RWPE2 (cell line): Measurements from ENCODE around the gene FAM199X.
"Not testable (repeated sequence)": the region's sequence is repeated elsewhere in the genome, so short reads cannot be mapped to it uniquely, and the experiment has no call there.

ENCODE experiments used
- ATAC-seq: fragments of 200-7000 bp; cut with Tn5 transposase; 3 replicates; pipeline ENCODE4 v1.9.1; 2021; ENCODE audit warnings: low read depth
- DNase-seq: peaks from one replicate; pipeline ENCODE4 v3.0.0-alpha.2; 2020; ENCODE audit warnings: low spot score
- H3K27ac ChIP-seq: fragments of 450-650 bp; 2 replicates; pipeline ENCODE4 v1.5.1; 2017; ENCODE audit warnings: mild to moderate bottlenecking; ENCODE audit not compliant: poor library complexity, severe bottlenecking
- H3K27me3 ChIP-seq: fragments of 250-450 bp; sonication (Bioruptor Pico); 2 replicates; pipeline ENCODE4 v1.5.1; 2021; ENCODE audit warnings: mild to moderate bottlenecking, moderate library complexity; ENCODE audit not compliant: insufficient read depth, poor library complexity, severe bottlenecking
- H3K36me3 ChIP-seq: fragments of 250-450 bp; sonication (Bioruptor Pico); 2 replicates; pipeline ENCODE4 v1.5.1; 2020; ENCODE audit warnings: low read depth, mild to moderate bottlenecking, moderate library complexity
- H3K4me1 ChIP-seq: fragments of 250-450 bp; sonication (Bioruptor Pico); 2 replicates; pipeline ENCODE4 v1.5.1; 2021; ENCODE audit warnings: mild to moderate bottlenecking, moderate library complexity; ENCODE audit not compliant: insufficient read depth, poor library complexity, severe bottlenecking
- H3K4me3 ChIP-seq: fragments of 250-450 bp; sonication (Bioruptor Pico); 2 replicates; pipeline ENCODE4 v1.5.1; 2021; ENCODE audit warnings: mild to moderate bottlenecking, moderate library complexity; ENCODE audit not compliant: severe bottlenecking
- H3K9me3 ChIP-seq: fragments of 250-450 bp; sonication (Bioruptor Pico); 2 replicates; pipeline ENCODE4 v1.5.1; 2021; ENCODE audit warnings: mild to moderate bottlenecking, moderate library complexity; ENCODE audit not compliant: severe bottlenecking
- CTCF ChIP-seq: fragments of 450-650 bp; IDR thresholded peaks from one replicate; pipeline ENCODE4 v1.5.1; 2017; ENCODE audit warnings: mild to moderate bottlenecking, moderate library complexity; ENCODE audit not compliant: poor library complexity, severe bottlenecking

Gene FAM199X

GRCh38 chrX:104205548-104205947, 39.3 kb downstream of the FAM199X start:
- ATAC-seq = no peak
- H3K4me1 ChIP-seq = no peaks in the 10 kb centered on the region
- H3K4me3 ChIP-seq = no peak overlapping the region
- no peaks in the 10 kb centered on the region for H3K27me3 ChIP-seq
- no peaks in the 10 kb centered on the region for H3K9me3 ChIP-seq
- DNase-seq = no peak
- no peak for TF ChIP-seq CTCF
- no peaks in the 10 kb centered on the region for H3K36me3 ChIP-seq
- H3K27ac ChIP-seq = no peak overlapping the region

- TF ChIP-seq CTCF = no peak
- Histone ChIP-seq H3K27me3 (no peaks in the 10 kb centered on the region), H3K4me3 (no peak overlapping the region), H3K9me3 (no peaks in the 10 kb centered on the region), H3K36me3 (no peaks in the 10 kb centered on the region), H3K27ac (no peak overlapping the region), H3K4me1 (no peaks in the 10 kb centered on the region)
- ATAC-seq (no peak), DNase-seq (no peak)
These were observed 44.9 kb downstream of the FAM199X start for GRCh38 chrX:104211187-104211586.

GRCh38 chrX:104230060-104230459, 63.8 kb downstream of the FAM199X start:
- not testable (repeated sequence) for H3K27me3 ChIP-seq, DNase-seq, H3K9me3 ChIP-seq, H3K36me3 ChIP-seq, ATAC-seq, H3K27ac ChIP-seq, H3K4me1 ChIP-seq, H3K4me3 ChIP-seq
